HG03196 (cell line): ENCODE data around the gene SHLD2.
"Not testable (repeated sequence)": the region's sequence is repeated elsewhere in the genome, so short reads cannot be mapped to it uniquely, and the experiment has no call there.

Experiments
- ATAC-seq: cut with Tn5 transposase; IDR thresholded peaks from one replicate; pipeline ENCODE4 v1.9.1; 2021; ENCODE audit not compliant: unreplicated experiment

SHLD2 gene

GRCh38 chr10:87083576-87084290 is 11.3 kb upstream of the SHLD2 start:
- ATAC-seq = peak; percentile 35

- peak; percentile 60 for ATAC-seq
These were observed 10.7 kb upstream of the SHLD2 start for GRCh38 chr10:87084291-87084782.

DNA sequence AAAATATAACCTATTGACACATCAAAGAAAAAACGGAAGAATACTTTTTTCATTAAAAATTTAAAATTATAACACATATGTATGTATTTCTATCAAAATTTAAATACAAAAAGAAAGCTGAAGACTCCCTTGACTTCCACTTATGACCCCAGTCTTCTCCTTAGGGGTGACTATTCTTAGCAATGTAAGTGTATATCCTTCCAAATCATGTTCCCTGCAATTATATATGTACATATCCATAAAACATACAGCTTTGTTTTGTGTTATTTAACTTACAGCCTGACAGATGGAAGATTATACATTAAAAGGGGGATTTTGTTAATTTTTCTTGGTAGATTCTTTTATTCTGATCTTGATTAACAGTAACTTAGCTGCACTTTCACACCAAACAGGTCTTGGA is 9.5 kb upstream of the SHLD2 start:
- ATAC-seq = no peak

GRCh38 chr10:87089746-87090145 is 5.3 kb upstream of the SHLD2 start:
- no peak for ATAC-seq

- ATAC-seq = no peak
These were observed 4.2 kb upstream of the SHLD2 start for GRCh38 chr10:87090779-87091178.

- ATAC-seq = no peak
These were observed 2.6 kb upstream of the SHLD2 start for GRCh38 chr10:87092376-87092860.

DNA sequence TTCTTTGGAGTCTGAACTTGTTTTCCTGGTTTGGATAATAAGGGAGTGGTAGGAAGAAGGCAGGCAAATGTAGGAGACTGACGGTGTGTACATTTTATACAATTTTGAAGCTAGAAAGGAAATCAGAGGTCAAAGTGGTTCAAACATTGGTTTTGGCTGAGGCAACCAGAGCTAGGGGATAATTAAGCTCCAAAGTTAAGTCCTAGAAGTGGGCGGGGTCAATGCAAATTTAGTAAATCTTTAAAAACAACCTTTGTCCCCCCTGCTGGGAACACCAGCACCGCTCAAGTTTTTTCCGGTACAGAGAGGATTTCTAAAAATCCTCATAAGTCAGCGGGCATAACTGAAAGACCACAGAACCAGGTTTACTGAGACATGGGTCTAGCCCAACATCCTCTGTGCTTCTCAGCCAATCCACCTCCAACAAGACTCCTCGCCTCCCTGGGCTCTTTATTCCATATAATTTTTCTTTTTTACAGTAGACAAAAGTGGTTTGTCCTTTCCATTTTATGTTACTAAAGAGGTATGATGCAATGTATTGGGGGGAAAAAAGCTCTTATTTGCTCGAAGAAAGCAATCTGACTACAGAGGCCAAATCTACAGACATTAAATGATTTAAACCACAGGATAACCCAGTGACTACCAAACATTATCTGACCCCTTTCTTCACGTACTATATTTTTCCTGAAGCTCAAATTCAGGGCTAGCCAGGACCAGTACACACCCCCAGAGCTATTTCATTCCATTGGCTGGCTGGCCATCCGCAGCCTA is 2.0 kb upstream of the SHLD2 start:
- no peak for ATAC-seq

DNA sequence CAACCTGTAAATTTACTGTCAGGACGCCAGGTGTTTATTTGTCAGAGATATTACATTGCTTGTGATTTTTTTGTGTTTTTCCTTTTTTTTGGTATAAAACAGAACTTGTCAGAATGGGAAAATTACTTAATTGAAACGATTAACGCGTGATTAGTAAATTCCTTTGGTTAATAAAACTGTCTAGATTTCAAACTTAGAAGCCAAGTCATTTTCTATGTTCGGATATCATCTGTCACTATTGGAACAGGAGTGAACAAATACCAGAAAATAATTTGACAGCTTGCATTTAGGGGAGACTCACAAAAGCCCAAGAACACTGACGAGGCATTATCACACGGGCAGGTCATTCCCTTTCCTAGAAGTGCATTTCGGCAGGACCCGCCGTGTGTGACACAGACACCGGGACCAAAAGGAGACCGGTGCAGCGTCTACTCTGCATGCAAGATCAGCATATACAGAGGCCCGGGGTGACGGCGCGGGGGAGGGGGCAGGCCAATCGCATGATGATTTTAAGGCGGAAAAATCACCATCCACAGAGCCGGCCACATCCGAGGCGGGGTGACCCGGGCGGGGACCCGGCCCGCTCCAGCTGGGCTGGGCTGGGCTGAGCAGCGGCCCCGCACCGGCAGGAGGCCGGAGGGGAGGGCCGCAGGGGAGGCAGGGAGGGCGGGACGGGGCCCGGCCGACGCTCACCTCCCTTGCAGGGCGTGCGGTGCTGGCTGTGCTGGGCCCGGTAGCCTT is 1.2 kb upstream of the SHLD2 start:
- peak; percentile 16 for ATAC-seq

DNA sequence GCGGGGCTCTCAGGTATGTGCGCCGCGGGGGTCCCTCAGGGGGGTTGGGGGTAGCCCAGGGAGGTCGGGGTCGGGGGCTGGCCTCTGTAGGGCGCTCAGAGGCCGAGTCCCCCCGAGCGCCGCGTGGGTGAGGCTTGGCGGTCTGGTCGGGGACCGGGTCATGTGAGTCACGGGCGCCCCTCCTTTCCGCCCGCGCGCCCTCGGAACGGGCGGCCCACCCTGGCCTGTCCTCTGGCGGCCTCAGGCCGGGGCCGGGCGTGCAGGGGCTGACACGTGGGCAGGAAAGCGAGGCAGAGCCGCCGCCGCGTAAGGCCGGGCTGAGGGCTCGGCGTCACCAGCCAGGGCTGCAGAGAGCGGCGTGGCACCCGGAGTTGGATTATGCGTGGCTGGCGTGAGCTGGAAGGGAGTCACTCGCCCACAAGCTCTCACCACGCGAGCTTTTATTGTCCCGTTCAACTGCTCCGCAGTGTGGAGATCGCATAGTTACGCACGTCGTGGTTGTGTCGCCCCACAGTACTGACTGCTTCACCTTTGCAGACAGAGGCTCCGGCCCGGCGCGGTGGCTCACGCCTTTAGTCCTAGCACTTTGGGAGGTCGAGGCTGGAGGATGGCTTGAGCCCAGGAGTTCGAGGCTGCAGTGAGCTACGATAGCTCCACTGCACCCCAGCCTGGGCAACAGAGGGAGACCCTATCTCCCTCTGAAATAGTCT is 385 bp downstream of the SHLD2 start:
- peak; percentile 58 for ATAC-seq

DNA sequence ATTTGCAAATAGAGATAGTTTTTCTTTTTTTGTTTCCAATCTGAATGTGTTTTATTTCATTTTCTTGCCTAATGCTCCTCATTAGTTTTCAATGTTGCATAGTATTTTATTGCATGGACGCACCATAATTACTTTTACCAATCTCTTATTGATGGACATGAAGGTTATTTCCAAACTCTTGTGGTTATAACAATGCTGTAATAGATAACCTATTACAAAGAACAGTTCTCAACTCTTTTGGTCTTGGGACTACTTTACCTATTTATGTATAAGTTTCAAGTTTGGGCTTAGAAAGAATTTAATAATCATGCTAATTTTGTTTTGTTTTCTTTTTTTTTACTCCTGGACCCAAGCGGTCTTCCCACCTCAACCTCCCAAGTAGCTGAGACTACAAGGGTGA is 7.0 kb downstream of the SHLD2 start:
- no peak for ATAC-seq

DNA sequence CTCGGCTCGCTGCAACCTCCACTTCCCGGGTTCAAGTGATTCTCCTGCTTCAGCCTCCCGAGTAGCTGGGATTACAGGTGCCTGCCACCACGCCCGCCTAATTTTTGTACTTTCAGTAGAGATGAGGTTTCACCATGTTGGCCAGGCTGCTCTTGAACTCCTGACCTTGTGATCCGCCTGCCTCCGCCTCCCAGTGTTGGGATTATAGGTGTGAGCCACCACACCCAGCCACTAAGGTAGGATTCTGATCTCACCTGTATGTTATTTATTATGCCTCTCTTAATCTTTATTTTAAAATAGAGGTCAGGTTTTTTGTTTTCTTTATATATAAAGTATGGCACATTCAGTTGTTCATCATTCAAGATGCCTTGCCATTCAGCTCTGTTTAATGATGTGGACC is 9.7 kb downstream of the SHLD2 start:
- ATAC-seq = not testable (repeated sequence)

GRCh38 chr10:87105446-87106124 is 10.6 kb downstream of the SHLD2 start:
- no peak for ATAC-seq

DNA sequence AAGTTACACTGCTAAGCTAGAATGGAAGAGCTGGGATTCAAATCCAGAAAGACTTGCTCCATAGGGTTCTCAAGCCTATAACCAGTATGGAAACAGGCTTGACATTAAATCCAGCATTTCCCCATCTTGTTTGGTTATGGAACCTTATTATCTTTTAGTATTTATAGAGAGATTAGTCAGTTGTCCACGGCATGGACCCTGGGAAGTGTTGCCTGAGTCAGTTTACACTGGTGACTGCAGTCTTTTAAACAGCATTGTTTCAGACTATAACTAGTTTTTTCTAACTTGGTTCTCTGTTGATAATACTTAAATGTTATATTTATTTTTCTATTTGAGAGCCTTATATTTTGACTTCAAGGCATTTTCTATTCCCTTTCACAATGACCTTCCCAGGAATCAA is 23.1 kb downstream of the SHLD2 start:
- not testable (repeated sequence) for ATAC-seq

- not testable (repeated sequence) for ATAC-seq
These were observed 24.0 kb downstream of the SHLD2 start for GRCh38 chr10:87119029-87119428.

- not testable (repeated sequence) for ATAC-seq
These were observed 28.3 kb downstream of the SHLD2 start for GRCh38 chr10:87123351-87123750.

- not testable (repeated sequence) for ATAC-seq
These were observed 32.0 kb downstream of the SHLD2 start for GRCh38 chr10:87127048-87127447.

DNA sequence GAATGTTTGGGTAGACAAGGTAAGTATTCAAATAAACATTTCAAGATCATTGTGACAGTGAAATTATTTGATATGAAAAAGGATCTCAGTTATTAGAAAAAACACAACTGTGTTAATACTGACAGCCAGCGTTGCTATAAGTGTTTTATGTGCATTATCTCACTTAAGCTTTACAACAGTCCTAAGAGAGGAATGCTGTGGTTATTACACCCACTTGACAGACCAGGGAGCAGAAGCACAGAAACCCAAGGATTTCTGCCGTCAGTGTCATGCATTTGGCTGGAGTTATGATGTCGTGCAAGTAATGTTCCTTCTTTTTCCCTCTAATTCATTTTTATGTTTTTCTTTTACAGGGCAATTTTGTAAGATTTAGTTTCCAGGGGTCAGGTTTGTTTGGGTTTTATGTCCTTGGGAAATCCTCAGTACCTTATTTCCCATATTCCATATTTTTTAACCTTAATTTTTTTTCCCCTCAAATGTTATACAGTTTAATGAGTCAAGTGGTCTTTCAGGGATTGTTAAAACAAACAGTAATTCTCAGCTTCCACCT is 32.7 kb downstream of the SHLD2 start:
- ATAC-seq = not testable (repeated sequence)

- not testable (repeated sequence) for ATAC-seq
These were observed 37.2 kb downstream of the SHLD2 start for GRCh38 chr10:87132176-87132575.

GRCh38 chr10:87133936-87134335 is 38.9 kb downstream of the SHLD2 start:
- ATAC-seq = not testable (repeated sequence)

DNA sequence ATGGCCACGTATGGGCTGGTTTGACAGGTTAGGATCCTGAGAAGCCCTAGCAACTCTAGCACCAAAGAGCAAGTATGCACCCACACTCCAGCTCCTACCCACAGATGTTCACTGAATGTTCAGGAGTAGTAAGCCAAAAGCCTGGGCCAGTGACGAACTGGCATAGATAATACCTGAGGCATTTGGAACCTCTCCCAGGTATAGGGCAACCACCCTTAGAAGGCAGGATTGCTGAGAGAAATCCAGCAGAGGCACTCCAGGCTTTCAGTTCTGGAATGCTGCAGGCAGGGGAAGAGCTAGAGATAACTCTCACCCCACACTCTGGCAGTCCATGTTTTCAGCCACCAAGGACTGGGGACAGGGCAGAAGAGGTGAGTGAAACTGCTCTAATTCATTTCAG is 39.4 kb downstream of the SHLD2 start:
- not testable (repeated sequence) for ATAC-seq
